PC-9 (cell line): ENCODE measurements around the gene PRXL2B. TPM values are rescaled to one million over a fixed set of nuclear protein-coding genes. Genes with fewer than 3 reads are reported as not detected.

ENCODE experiments used
- BruUV-seq: library from RNA; stranded (reverse); fragments of 400-500 nt; replicated peaks from 2 replicates; lab custom pipeline; 2021; lab: Mats Ljungman, UMichigan
- CTCF ChIA-PET: fragments of 300-600 bp; sonication (Branson Sonifier 250); formaldehyde crosslinking; loops from one replicate; lab custom pipeline; 2022; ENCODE audit warnings: antibody characterized with exemption; lab: Charles Lee
- POLR2A ChIA-PET: fragments of 300-600 bp; sonication (Branson Sonifier 250); formaldehyde crosslinking; loops from one replicate; lab custom pipeline; 2022; ENCODE audit warnings: antibody characterized with exemption; ENCODE audit not compliant: unreplicated experiment; lab: Charles Lee
- DNase-seq, 2 experiments: peaks; one replicate each; pipeline versions ENCODE4 v3.0.0 to v3.0.0-alpha.2; 2015 to 2022; ENCODE audit warnings: mixed read lengths in 1 of 2
- H2AFZ ChIP-seq: fragments of 200-600 bp; sonication (generic); 2 replicates; pipeline ENCODE4 v1.8.1; 2017; ENCODE audit warnings: antibody characterized with exemption
- H3F3A ChIP-seq: fragments of 200-600 bp; sonication (generic); 2 replicates; pipeline ENCODE4 v1.8.1; 2017; ENCODE audit warnings: antibody characterized with exemption, mild to moderate bottlenecking, low read depth; ENCODE audit not compliant: insufficient read depth
- H3K27ac ChIP-seq: fragments of 200-600 bp; sonication (generic); 2 replicates; pipeline ENCODE4 v1.6.1; 2016; ENCODE audit warnings: mixed run types
- H3K27me3 ChIP-seq: fragments of 200-600 bp; sonication (generic); 2 replicates; pipeline ENCODE4 v1.6.1; 2016; ENCODE audit warnings: low read depth, mixed run types; ENCODE audit not compliant: insufficient read depth
- H3K36me3 ChIP-seq: fragments of 200-600 bp; sonication (generic); 2 replicates; pipeline ENCODE4 v1.6.1; 2016; ENCODE audit warnings: low read depth, mixed run types
- H3K4me1 ChIP-seq: fragments of 200-600 bp; sonication (generic); replicated peaks from 2 replicates; pipeline ENCODE4 v1.6.1; 2016; ENCODE audit warnings: mixed run types; ENCODE audit not compliant: insufficient read depth
- H3K4me2 ChIP-seq: fragments of 200-600 bp; sonication (generic); 2 replicates; pipeline ENCODE4 v1.6.1; 2017; ENCODE audit warnings: mixed run types
- H3K4me3 ChIP-seq: fragments of 200-600 bp; sonication (generic); 2 replicates; pipeline ENCODE4 v1.6.1; 2016; ENCODE audit warnings: mixed run types
- H3K79me2 ChIP-seq: fragments of 200-600 bp; sonication (generic); 2 replicates; pipeline ENCODE4 v1.6.1; 2017; ENCODE audit warnings: low read depth, mixed run types
- H3K9me2 ChIP-seq: fragments of 200-600 bp; sonication (generic); 2 replicates; pipeline ENCODE4 v1.8.1; 2017; ENCODE audit warnings: mild to moderate bottlenecking; ENCODE audit not compliant: insufficient read depth
- H3K9me3 ChIP-seq: fragments of 200-600 bp; sonication (generic); 2 replicates; pipeline ENCODE4 v1.8.1; 2016; ENCODE audit warnings: low read depth; ENCODE audit not compliant: insufficient read depth
- H4K20me1 ChIP-seq: fragments of 200-600 bp; sonication (generic); 2 replicates; pipeline ENCODE4 v1.8.1; 2017; ENCODE audit not compliant: insufficient read depth
- CTCF ChIP-seq: fragments of 200-600 bp; sonication (generic); conservative IDR thresholded peaks from 2 replicates; pipeline ENCODE4 v1.6.1; 2017; ENCODE audit warnings: mixed run types, antibody characterized with exemption, mild to moderate bottlenecking, moderate library complexity
- EZH2 ChIP-seq: fragments of 200-600 bp; sonication (generic); IDR thresholded peaks from 2 replicates; pipeline ENCODE4 v1.8.0; 2017; ENCODE audit warnings: antibody characterized with exemption, low read depth
- intact Hi-C: fragments of 100-400 bp; cut with micrococcal nuclease; formaldehyde crosslinking; loops from one replicate; pipeline ENCODE4 v1.10.0; 2022; ENCODE audit not compliant: unreplicated experiment
- total RNA-seq: library from RNA; stranded (reverse); gene quantifications from 2 replicates; pipeline ENCODE4 v1.2.3, GENCODE V29; 2021

Gene PRXL2B
- total RNA-seq, 1 experiment from 2014 or later: 26.1 TPM

GRCh38 chr1:2637442-2638145 lies 51.0 kb downstream of the PRXL2B start:
- TSS peak; percentile 8 for BruUV-seq
- POLR2A ChIA-PET: interaction anchor here (0.5 kb wide), 1 partner anchor 111 kb away, joined by 6 read pairs; the partner anchor contains the start of gene PANK4
- 0 out of 2 replicates have a peak, but pooled peaks cover 5% of the 10 kb centered on the region for H3K9me3 ChIP-seq
- CTCF ChIA-PET: no interaction called here
- no peak overlapping the region for H2AFZ ChIP-seq
- no peak overlapping the region for H3K4me3 ChIP-seq
- H3K9me2 ChIP-seq: no peaks in the 10 kb centered on the region
- H3K27ac ChIP-seq: no peak overlapping the region
- H3K4me1 ChIP-seq: 0 out of 2 replicates have a peak, but pooled peaks cover 5% of the 10 kb centered on the region
- no peaks in the 10 kb centered on the region for H3K36me3 ChIP-seq
- DNase-seq: no peak
- peaks cover 32% of the 10 kb centered on the region; the same call in 1 of the 2 replicates for H3K27me3 ChIP-seq
- TF ChIP-seq CTCF (no peak), EZH2 (no peak)
- no peak overlapping the region for H3K4me2 ChIP-seq
- intact Hi-C loops: no loop called here
- no peaks in the 10 kb centered on the region for H4K20me1 ChIP-seq
- H3F3A ChIP-seq: no peaks in the 10 kb centered on the region
- no peaks in the 10 kb centered on the region for H3K79me2 ChIP-seq

GRCh38 chr1:2638466-2639115 lies 52.0 kb downstream of the PRXL2B start:
- POLR2A ChIA-PET: no interaction called here
- CTCF ChIA-PET: no interaction called here
- intact Hi-C loops: no loop called here

More at GRCh38 chr1:2638466-2639115, 52.0 kb downstream of the PRXL2B start:
- H3K4me2 ChIP-seq: no peak overlapping the region
- H3K9me2 ChIP-seq: no peaks in the 10 kb centered on the region
- H4K20me1 ChIP-seq: no peaks in the 10 kb centered on the region
- H3K79me2 ChIP-seq: no peaks in the 10 kb centered on the region
- no peak overlapping the region for H3K4me3 ChIP-seq
- 0 out of 2 replicates have a peak, but pooled peaks cover 5% of the 10 kb centered on the region for H3K4me1 ChIP-seq
- BruUV-seq: no TSS peak
- H3K36me3 ChIP-seq: no peaks in the 10 kb centered on the region
- no peak overlapping the region for H2AFZ ChIP-seq
- H3K9me3 ChIP-seq: 0 out of 2 replicates have a peak, but pooled peaks cover 5% of the 10 kb centered on the region
- DNase-seq: no peak
- no peaks in the 10 kb centered on the region for H3F3A ChIP-seq
- H3K27ac ChIP-seq: no peak overlapping the region
- TF ChIP-seq CTCF: no peak
- no peak for TF ChIP-seq EZH2
- H3K27me3 ChIP-seq: peaks cover 22% of the 10 kb centered on the region; the same call in 1 of the 2 replicates
